Colonic mucosa (tissue), 4 donors: ENCODE measurements around the gene VMP1. TPM values are rescaled to one million over a fixed set of nuclear protein-coding genes. Genes with fewer than 3 reads are reported as not detected.

Experiments
- DNase-seq: peaks from one replicate; pipeline ENCODE4 v3.0.0-alpha.2; 2020
- H3K27ac ChIP-seq: fragments of 200-600 bp; one replicate; pipeline ENCODE4 v1.8.0; 2021
- H3K27me3 ChIP-seq: fragments of 200-600 bp; one replicate; pipeline ENCODE4 v1.8.0; 2021
- H3K36me3 ChIP-seq: fragments of 200-600 bp; one replicate; pipeline ENCODE4 v1.8.0; 2021
- H3K4me1 ChIP-seq: fragments of 200-600 bp; one replicate; pipeline ENCODE4 v1.8.0; 2021; ENCODE audit warnings: mild to moderate bottlenecking
- H3K4me3 ChIP-seq: fragments of 200-600 bp; one replicate; pipeline ENCODE4 v1.8.0; 2021
- H3K9ac ChIP-seq, 2 donors: one replicate each; pipeline ENCODE4 v1.7.0; 2013; ENCODE audit warnings: control low read depth in 2 of 2, low read depth in 2 of 2, low read length in 2 of 2
- H3K9me3 ChIP-seq: fragments of 200-600 bp; one replicate; pipeline ENCODE4 v1.8.0; 2021
- intact Hi-C: fragments of 100-400 bp; cut with DNase I; formaldehyde crosslinking; loops from one replicate; pipeline ENCODE4 v1.14.1; 2022
- total RNA-seq, 2 donors: library from RNA; stranded (reverse); fragmentation: NEBNext Ultra II Directional in 1 of 2; extraction: Animal tissue kit (Norgen Biotek cat#: 25700) in 1 of 2; gene quantifications; one replicate each; pipeline ENCODE4 v1.2.1, GENCODE V29; 2021
- TF ChIP-seq, protein P1 (sequence below): fragments of 200-600 bp; IDR thresholded peaks from one replicate; pipeline ENCODE4 v1.8.0; 2022; ENCODE audit warnings: antibody characterized with exemption, mild to moderate bottlenecking
- donor health status: healthy.
- donor health status: DM: no; HTN: no; CAD: no.
- donor health status: DM: no; HTN: no; CAD: no.

Gene VMP1
- total RNA-seq, 2 donors from 2014 or later, result 186 to 291 TPM

- H3K36me3 ChIP-seq, result no peaks in the 10 kb centered on the region
- H3K27ac ChIP-seq, result no peak overlapping the region
Measured at GRCh38 chr17:59811209-59811608, 103.8 kb downstream of the VMP1 start.

GRCh38 chr17:59812139-59812538 lies 104.7 kb downstream of the VMP1 start:
- DNase-seq, result no peak
- no peak overlapping the region for H3K4me3 ChIP-seq
- TF ChIP-seq, protein P1, sequence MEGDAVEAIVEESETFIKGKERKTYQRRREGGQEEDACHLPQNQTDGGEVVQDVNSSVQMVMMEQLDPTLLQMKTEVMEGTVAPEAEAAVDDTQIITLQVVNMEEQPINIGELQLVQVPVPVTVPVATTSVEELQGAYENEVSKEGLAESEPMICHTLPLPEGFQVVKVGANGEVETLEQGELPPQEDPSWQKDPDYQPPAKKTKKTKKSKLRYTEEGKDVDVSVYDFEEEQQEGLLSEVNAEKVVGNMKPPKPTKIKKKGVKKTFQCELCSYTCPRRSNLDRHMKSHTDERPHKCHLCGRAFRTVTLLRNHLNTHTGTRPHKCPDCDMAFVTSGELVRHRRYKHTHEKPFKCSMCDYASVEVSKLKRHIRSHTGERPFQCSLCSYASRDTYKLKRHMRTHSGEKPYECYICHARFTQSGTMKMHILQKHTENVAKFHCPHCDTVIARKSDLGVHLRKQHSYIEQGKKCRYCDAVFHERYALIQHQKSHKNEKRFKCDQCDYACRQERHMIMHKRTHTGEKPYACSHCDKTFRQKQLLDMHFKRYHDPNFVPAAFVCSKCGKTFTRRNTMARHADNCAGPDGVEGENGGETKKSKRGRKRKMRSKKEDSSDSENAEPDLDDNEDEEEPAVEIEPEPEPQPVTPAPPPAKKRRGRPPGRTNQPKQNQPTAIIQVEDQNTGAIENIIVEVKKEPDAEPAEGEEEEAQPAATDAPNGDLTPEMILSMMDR, result no peak
- no peaks in the 10 kb centered on the region for H3K36me3 ChIP-seq
- no peaks in the 10 kb centered on the region for H3K4me1 ChIP-seq
- H3K27me3 ChIP-seq, result no peaks in the 10 kb centered on the region
- H3K9me3 ChIP-seq, result no peaks in the 10 kb centered on the region
- no peak overlapping the region for H3K27ac ChIP-seq
- intact Hi-C loops, result no loop called here
- H3K9ac ChIP-seq, result no peak overlapping the region

More at GRCh38 chr17:59811209-59811608, 103.8 kb downstream of the VMP1 start:
- no peak overlapping the region for H3K9ac ChIP-seq
- no peaks in the 10 kb centered on the region for H3K4me1 ChIP-seq
- no peak for DNase-seq
- intact Hi-C loops, result no loop called here
- H3K4me3 ChIP-seq, result no peak overlapping the region
- TF ChIP-seq, protein P1, result no peak
- no peaks in the 10 kb centered on the region for H3K27me3 ChIP-seq
- H3K9me3 ChIP-seq, result no peaks in the 10 kb centered on the region

- Histone ChIP-seq H3K4me1 (no peaks in the 10 kb centered on the region), H3K9ac (no peak overlapping the region), H3K36me3 (no peaks in the 10 kb centered on the region), H3K27me3 (no peaks in the 10 kb centered on the region), H3K4me3 (no peak overlapping the region), H3K27ac (no peak overlapping the region), H3K9me3 (no peaks in the 10 kb centered on the region)
- intact Hi-C loops, result no loop called here
- TF ChIP-seq, protein P1, result no peak
- DNase-seq, result no peak
Measured at GRCh38 chr17:59814276-59814675, 106.8 kb downstream of the VMP1 start.

DNA sequence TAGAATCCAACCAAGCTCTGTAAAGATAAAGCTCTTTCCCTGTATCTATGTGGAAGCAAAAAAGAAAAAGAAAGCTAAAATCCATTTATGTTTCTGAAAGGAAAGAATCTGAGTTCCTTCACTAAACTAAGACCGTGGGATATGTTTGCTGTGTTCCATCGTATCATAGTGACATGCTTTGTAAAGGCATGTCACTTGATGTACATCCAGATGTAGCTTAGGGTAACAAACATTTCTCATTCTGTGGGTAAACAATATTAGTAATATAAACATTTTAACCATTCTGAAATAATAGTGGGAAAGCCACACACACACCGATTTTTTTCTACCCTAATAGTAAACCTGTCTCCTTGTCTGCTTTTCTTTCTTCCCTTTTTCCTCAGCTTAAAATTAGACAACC lies 107.2 kb downstream of the VMP1 start:
- Histone ChIP-seq H3K36me3 (no peaks in the 10 kb centered on the region), H3K4me1 (no peaks in the 10 kb centered on the region), H3K27ac (no peak overlapping the region), H3K9me3 (no peaks in the 10 kb centered on the region), H3K9ac (no peak overlapping the region), H3K27me3 (no peaks in the 10 kb centered on the region), H3K4me3 (no peak overlapping the region)
- intact Hi-C loops, result no loop called here
- DNase-seq, result no peak
- TF ChIP-seq, protein P1, result no peak

DNA sequence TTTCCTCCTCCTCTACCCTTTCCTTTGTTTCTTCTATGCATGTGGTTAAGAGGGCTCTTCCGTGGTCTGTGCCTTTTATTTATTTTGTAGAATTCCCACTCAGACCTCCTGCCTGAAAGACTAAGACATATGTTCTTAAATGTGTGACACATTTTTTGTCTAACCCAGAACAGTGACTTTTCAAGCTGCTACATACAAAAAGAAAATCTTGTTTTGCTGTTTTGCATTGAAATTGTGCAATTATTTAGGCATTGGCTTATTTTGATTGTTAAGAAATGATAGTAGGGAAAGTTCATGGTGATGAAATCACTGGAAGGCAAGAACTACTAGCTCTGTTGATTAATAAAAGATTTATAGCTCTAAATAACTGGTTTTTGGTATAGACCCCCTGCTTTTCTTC lies 108.5 kb downstream of the VMP1 start:
- Histone ChIP-seq H3K4me1 (no peaks in the 10 kb centered on the region), H3K36me3 (no peaks in the 10 kb centered on the region), H3K4me3 (no peak overlapping the region), H3K27me3 (no peaks in the 10 kb centered on the region), H3K27ac (no peak overlapping the region), H3K9me3 (no peaks in the 10 kb centered on the region), H3K9ac (no peak overlapping the region)
- TF ChIP-seq, protein P1, result no peak
- intact Hi-C loops, result no loop called here
- DNase-seq, result no peak
